Esophagus squamous epithelium (tissue), 5 donors: ENCODE results near the gene GPR37. TPM values are rescaled to one million over a fixed set of nuclear protein-coding genes. Genes with fewer than 3 reads are reported as not detected.

Experiments used
- DNase-seq: peaks from one replicate; lab custom pipeline; 2025; lab: John Stamatoyannopoulos, UW
- H3K27ac ChIP-seq, 4 donors: fragments of 200-600 bp; sonication (generic); one replicate each; pipeline ENCODE4 v1.5.1; 2016 to 2019; ENCODE audit warnings: mild to moderate bottlenecking in 1 of 4
- H3K27me3 ChIP-seq, 4 donors: fragments of 200-600 bp; sonication (generic); 1 replicate in 3 of 4; 2 replicates in 1 of 4; pipeline versions ENCODE4 v1.5.1 to v1.6.0; 2017 to 2021; ENCODE audit warnings: antibody characterized with exemption in 1 of 4
- H3K36me3 ChIP-seq, 3 donors: fragments of 200-600 bp; sonication (generic); one replicate each; pipeline ENCODE4 v1.5.1; 2016 to 2019
- H3K4me1 ChIP-seq, 3 donors: fragments of 200-600 bp; sonication (generic); one replicate each; pipeline ENCODE4 v1.5.1; 2017 to 2019
- H3K4me3 ChIP-seq, 4 donors: fragments of 200-600 bp; sonication (generic); 1 replicate in 3 of 4; 2 replicates in 1 of 4; pipeline ENCODE4 v1.5.1; 2016 to 2019; ENCODE audit warnings: mild to moderate bottlenecking in 2 of 4, moderate library complexity in 1 of 4
- H3K9me3 ChIP-seq, 3 donors: fragments of 200-600 bp; sonication (generic); one replicate each; pipeline ENCODE4 v1.5.1; 2016 to 2019
- CTCF ChIP-seq, 6 experiments: fragments of 450-650 bp in 4 of 6; fragments of 200-600 bp in 2 of 6; sonication (generic) in 2 of 6; IDR thresholded peaks; one replicate each; pipeline ENCODE4 v1.5.1; 2016 to 2019; ENCODE audit warnings: antibody characterized with exemption in 6 of 6, mild to moderate bottlenecking in 4 of 6, moderate library complexity in 4 of 6
- POLR2A ChIP-seq, 4 donors: fragments of 450-650 bp; IDR thresholded peaks; one replicate each; pipeline ENCODE4 v1.6.1; 2017; ENCODE audit warnings: antibody characterized with exemption in 4 of 4, mild to moderate bottlenecking in 4 of 4, moderate library complexity in 3 of 4
- WGBS, 2 donors: methylation state at CpG; one replicate each; pipeline ENCODE4 v1.1.5; 2018; 5-methylcytosine and 5-hydroxymethylcytosine counted together
- intact Hi-C: fragments of 100-400 bp; cut with DNase I; formaldehyde crosslinking; loops from one replicate; pipeline ENCODE4 v1.15.0; 2022
- total RNA-seq, 4 donors: library from RNA; depleted of rRNA; stranded (reverse); fragments of >200 nt; gene quantifications; one replicate each; pipeline ENCODE4 v1.1.0, GENCODE V29; 2016
- donor health status: DM: yes; HTN: yes; CAD: no.

Gene GPR37
- total RNA-seq, result 10 to 100 TPM in 2 of 4 donors, 1 to 10 TPM in 2; 3.7 to 17.0 (median 9.7) TPM

- intact Hi-C loops, result no loop called here
- Histone ChIP-seq H3K27me3 (peaks cover 0 to 34% (median 0%) of the 10 kb centered on the region in 4 donors), H3K9me3 (no peaks in the 10 kb centered on the region), H3K4me3 (peak within 1 kb of the TSS; percentile 40 to 68 (median 56)), H3K4me1 (peaks cover 8 to 28% (median 10%) of the 10 kb centered on the region in 3 donors), H3K27ac (peak within 1 kb of the TSS; percentile 47 to 78 (median 68)), H3K36me3 (no peaks in the 10 kb centered on the region)
- 2 to 4% methylated on average over 5 to 9 of the region's 81 CpGs for WGBS, 2 donors
- TF ChIP-seq POLR2A (IDR thresholded peaks at IDR 0.05) (peak in 1 of 4 donors; percentile 31), CTCF (IDR thresholded peaks at IDR 0.05) (peak in 4 of 6 experiments; percentile 11 to 41 (median 35))
- DNase-seq, result peak; percentile 5
These were observed at the start of gene GPR37 for GRCh38 chr7:124765401-124766352. Gene GPR37, minus strand, starts transcription at chr7:124765792. Its CDS starts 816 bp downstream, at chr7:124764976.

- Histone ChIP-seq H3K36me3 (no peaks in the 10 kb centered on the region), H3K4me1 (peaks cover 0 to 7% (median 0%) of the 10 kb centered on the region in 3 donors), H3K9me3 (no peaks in the 10 kb centered on the region), H3K27ac (no peak overlapping the region), H3K27me3 (peaks cover 0 to 58% (median 0%) of the 10 kb centered on the region in 4 donors), H3K4me3 (no peak overlapping the region)
- DNase-seq, result no peak
- intact Hi-C loops, result no loop called here
- TF ChIP-seq POLR2A (IDR thresholded peaks at IDR 0.05) (no peak), CTCF (IDR thresholded peaks at IDR 0.05) (no peak)
- WGBS, 2 donors, result 33 to 69% methylated on average over 2 of the region's 2 CpGs
These were observed 48.6 kb upstream of the GPR37 start for GRCh38 chr7:124813994-124814798.

- intact Hi-C loops, result no loop called here
- TF ChIP-seq POLR2A (IDR thresholded peaks at IDR 0.05) (no peak), CTCF (IDR thresholded peaks at IDR 0.05) (no peak)
- Histone ChIP-seq H3K9me3 (no peaks in the 10 kb centered on the region), H3K27ac (no peak overlapping the region), H3K27me3 (peaks cover 0 to 50% (median 0%) of the 10 kb centered on the region in 4 donors), H3K4me1 (no peaks in the 10 kb centered on the region), H3K36me3 (no peaks in the 10 kb centered on the region), H3K4me3 (no peak overlapping the region)
- WGBS, 2 donors, result 71 to 85% methylated on average over 2 of the region's 2 CpGs
- DNase-seq, result no peak
These were observed 47.2 kb upstream of the GPR37 start for GRCh38 chr7:124812764-124813163.

- H3K27me3 ChIP-seq, result peaks cover 0 to 40% (median 0%) of the 10 kb centered on the region in 4 donors
- no peak overlapping the region for H3K4me3 ChIP-seq
- H3K27ac ChIP-seq, result no peak overlapping the region
- DNase-seq, result no peak
- H3K9me3 ChIP-seq, result no peaks in the 10 kb centered on the region
- H3K4me1 ChIP-seq, result no peaks in the 10 kb centered on the region
- TF ChIP-seq POLR2A (IDR thresholded peaks at IDR 0.05) (no peak), CTCF (IDR thresholded peaks at IDR 0.05) (no peak)
- intact Hi-C loops, result no loop called here
- no peaks in the 10 kb centered on the region for H3K36me3 ChIP-seq
- 64 to 94% methylated on average over 1 of the region's 1 CpG for WGBS, 2 donors
These were observed 45.7 kb upstream of the GPR37 start for GRCh38 chr7:124811341-124811740.
